ENCODE measurements around the gene IPCEF1.

DNA sequence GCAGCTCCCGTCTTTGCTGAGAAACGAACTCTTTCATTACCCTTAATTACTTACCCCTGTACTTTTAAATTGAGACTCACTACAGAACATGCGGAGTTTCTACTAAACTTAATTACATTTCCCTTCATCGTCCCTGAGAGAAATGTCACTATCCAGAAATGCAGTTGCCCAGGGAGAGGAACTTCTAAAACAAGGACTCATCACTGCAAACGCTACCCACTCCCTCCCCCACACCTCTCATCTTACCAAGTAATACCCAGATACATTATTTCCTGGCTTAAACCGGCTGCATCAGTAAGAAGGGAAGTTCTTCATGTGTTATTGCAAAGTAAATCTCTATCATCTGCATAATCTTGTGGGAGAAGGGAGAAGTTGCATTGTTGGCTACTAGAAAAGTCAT, 138.3 kb downstream of the IPCEF1 start:
- no peak for TF ChIP-seq JUNB (IDR thresholded peaks at IDR 0.05)
- TF ChIP-seq POLR2A (IDR thresholded peaks at IDR 0.05; ENCODE audit: low read length), result no peak
